NCI-H2081 treated with DMSO at 0.1 percent for 48 hours (cell line): Measurements from ENCODE around the gene GPC3.

ENCODE experiments used
- DNase-seq: peaks from one replicate; lab custom pipeline; 2025; lab: John Stamatoyannopoulos, UW

GPC3 gene

GRCh38 chrX:133884430-133885394, 100.7 kb downstream of the GPC3 start:
- no peak for DNase-seq

- DNase-seq, result no peak
Observed at GRCh38 chrX:133881893-133882292, 103.5 kb downstream of the GPC3 start.

- no peak for DNase-seq
Observed at GRCh38 chrX:133881007-133881406, 104.4 kb downstream of the GPC3 start.

- DNase-seq, result no peak
Observed at GRCh38 chrX:133880032-133880443, 105.4 kb downstream of the GPC3 start.

GRCh38 chrX:133878710-133879109, 106.7 kb downstream of the GPC3 start:
- no peak for DNase-seq

- DNase-seq, result no peak
Observed at GRCh38 chrX:133876646-133877045, 108.7 kb downstream of the GPC3 start.

- no peak for DNase-seq
Observed at GRCh38 chrX:133869270-133869669, 116.1 kb downstream of the GPC3 start.

GRCh38 chrX:133868682-133869081, 116.7 kb downstream of the GPC3 start:
- DNase-seq, result no peak

- DNase-seq, result no peak
Observed at GRCh38 chrX:133868250-133868649, 117.1 kb downstream of the GPC3 start.

GRCh38 chrX:133865761-133866471, 119.5 kb downstream of the GPC3 start:
- no peak for DNase-seq

GRCh38 chrX:133864236-133864635, 121.2 kb downstream of the GPC3 start:
- DNase-seq, result no peak

- no peak for DNase-seq
Observed at GRCh38 chrX:133859860-133860259, 125.5 kb downstream of the GPC3 start.

GRCh38 chrX:133859336-133859735, 126.1 kb downstream of the GPC3 start:
- DNase-seq, result no peak

GRCh38 chrX:133857640-133858269, 127.6 kb downstream of the GPC3 start:
- DNase-seq, result no peak

- DNase-seq, result no peak
Observed at GRCh38 chrX:133856819-133857218, 128.6 kb downstream of the GPC3 start.

- DNase-seq, result no peak
Observed at GRCh38 chrX:133854290-133854689, 131.1 kb downstream of the GPC3 start.

GRCh38 chrX:133852837-133853356, 132.5 kb downstream of the GPC3 start:
- no peak for DNase-seq

GRCh38 chrX:133852401-133852800, 133.0 kb downstream of the GPC3 start:
- DNase-seq, result no peak

- DNase-seq, result no peak
Observed at GRCh38 chrX:133850399-133850798, 135.0 kb downstream of the GPC3 start.

- no peak for DNase-seq
Observed at GRCh38 chrX:133849676-133850075, 135.7 kb downstream of the GPC3 start.

GRCh38 chrX:133847340-133847994, 137.9 kb downstream of the GPC3 start:
- no peak for DNase-seq

GRCh38 chrX:133846311-133846710, 139.1 kb downstream of the GPC3 start:
- DNase-seq, result no peak
